ENCODE results near the gene KPNA1.
"Not testable (repeated sequence)": the region's sequence is repeated elsewhere in the genome, so short reads cannot be mapped to it uniquely, and the experiment has no call there.

KPNA1 gene

GRCh38 chr3:122481390-122481789 lies 33.3 kb downstream of the KPNA1 start:
- Mint-ChIP-seq H3K36me3 (ENCODE audit: low read depth) (peaks cover 40% of the 10 kb centered on the region), H3K4me3 (no peak overlapping the region), H3K27me3 (no peaks in the 10 kb centered on the region), H3K4me1 (ENCODE audit: low read depth) (peaks cover 58% of the 10 kb centered on the region), H3K27ac (peak overlapping the region; percentile 50), H3K9me3 (no peaks in the 10 kb centered on the region)
- DNase-seq, result no peak

GRCh38 chr3:122476532-122476931 lies 38.2 kb downstream of the KPNA1 start:
- H3K27me3 Mint-ChIP-seq, result no peaks in the 10 kb centered on the region
- H3K4me1 Mint-ChIP-seq (ENCODE audit: low read depth), result peaks cover 68% of the 10 kb centered on the region
- no peak for DNase-seq
- no peak overlapping the region for H3K27ac Mint-ChIP-seq
- no peak overlapping the region for H3K4me3 Mint-ChIP-seq
- H3K36me3 Mint-ChIP-seq (ENCODE audit: low read depth), result peaks cover 40% of the 10 kb centered on the region
- no peaks in the 10 kb centered on the region for H3K9me3 Mint-ChIP-seq

DNA sequence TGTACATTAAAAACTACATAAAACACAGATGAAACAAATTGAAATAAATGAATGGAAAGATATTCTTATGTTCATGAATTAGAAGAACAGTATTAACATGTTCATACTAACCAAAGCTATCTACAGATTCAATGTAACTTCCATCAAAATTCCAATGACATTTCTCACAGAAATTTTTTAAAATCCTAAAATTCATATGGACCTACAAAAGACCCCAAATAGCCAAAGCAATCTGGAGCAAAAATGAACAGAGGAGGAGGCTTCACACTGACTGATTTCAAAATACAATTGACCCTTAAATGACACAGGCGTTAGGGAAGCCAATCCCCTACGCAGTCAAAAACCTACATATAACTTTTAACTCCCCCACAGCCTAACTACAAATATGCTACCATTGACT lies 39.4 kb downstream of the KPNA1 start:
- no peak for DNase-seq
- H3K27me3 Mint-ChIP-seq, result no peaks in the 10 kb centered on the region
- H3K4me3 Mint-ChIP-seq, result no peak overlapping the region
- H3K27ac Mint-ChIP-seq, result no peak overlapping the region
- H3K36me3 Mint-ChIP-seq (ENCODE audit: low read depth), result peaks cover 35% of the 10 kb centered on the region
- no peaks in the 10 kb centered on the region for H3K9me3 Mint-ChIP-seq
- peaks cover 70% of the 10 kb centered on the region for H3K4me1 Mint-ChIP-seq (ENCODE audit: low read depth)

DNA sequence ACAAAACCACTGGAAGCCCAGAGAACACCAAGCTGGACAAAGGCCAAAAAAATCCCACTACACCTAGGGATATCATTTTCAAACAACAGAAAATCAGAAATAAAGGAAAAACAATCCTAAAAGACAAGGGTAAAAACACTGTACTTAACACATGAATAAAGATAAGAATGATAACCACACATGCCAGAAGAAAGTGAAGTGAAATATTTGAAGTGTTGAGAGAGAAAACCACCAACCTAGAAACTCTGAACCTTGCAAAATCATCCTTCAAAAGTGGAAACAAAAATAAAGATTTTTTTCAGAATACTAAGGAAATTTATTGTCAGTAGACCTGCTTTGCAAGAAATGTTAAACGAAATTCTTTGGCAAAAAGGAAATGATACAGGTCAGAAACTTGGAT lies 45.1 kb downstream of the KPNA1 start:
- Mint-ChIP-seq H3K27me3 (no peaks in the 10 kb centered on the region), H3K27ac (peak overlapping the region; percentile 4), H3K36me3 (ENCODE audit: low read depth) (peaks cover 37% of the 10 kb centered on the region), H3K9me3 (no peaks in the 10 kb centered on the region), H3K4me1 (ENCODE audit: low read depth) (peaks cover 67% of the 10 kb centered on the region), H3K4me3 (no peak overlapping the region)
- no peak for DNase-seq

DNA sequence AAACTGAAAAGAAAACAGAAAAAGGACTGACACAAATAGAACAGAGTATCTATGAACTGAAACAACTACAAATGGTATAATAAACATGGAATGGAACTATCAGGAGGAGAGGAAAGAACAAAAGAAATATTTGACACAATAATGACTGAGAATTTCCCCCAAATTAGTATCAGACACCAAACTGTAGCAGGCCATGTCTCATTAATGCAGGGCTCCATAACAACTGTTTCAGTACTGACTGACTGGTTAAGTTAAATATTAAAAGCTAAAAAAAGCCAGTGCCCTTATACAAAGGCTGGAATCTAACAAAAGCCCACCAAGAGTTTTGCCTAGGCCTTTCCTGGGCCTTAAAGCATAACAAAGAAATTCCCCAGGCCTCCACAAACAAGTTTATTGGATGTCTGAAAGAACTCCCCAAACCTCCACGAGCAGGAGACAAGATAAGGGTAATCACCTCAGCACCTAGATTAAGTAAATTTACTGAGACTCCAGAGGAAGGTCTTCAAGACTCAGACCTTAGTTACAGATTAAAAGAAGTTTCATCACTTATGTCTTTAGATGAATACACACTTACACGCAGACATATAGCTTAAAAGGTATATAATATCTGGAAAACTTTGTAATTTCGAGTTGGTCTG lies 45.7 kb downstream of the KPNA1 start:
- H3K4me3 Mint-ChIP-seq, result no peak overlapping the region
- H3K9me3 Mint-ChIP-seq, result no peaks in the 10 kb centered on the region
- H3K27ac Mint-ChIP-seq, result no peak overlapping the region
- peaks cover 62% of the 10 kb centered on the region for H3K4me1 Mint-ChIP-seq (ENCODE audit: low read depth)
- peaks cover 38% of the 10 kb centered on the region for H3K36me3 Mint-ChIP-seq (ENCODE audit: low read depth)
- no peaks in the 10 kb centered on the region for H3K27me3 Mint-ChIP-seq
- no peak for DNase-seq

- peaks cover 48% of the 10 kb centered on the region for H3K4me1 Mint-ChIP-seq (ENCODE audit: low read depth)
- H3K9me3 Mint-ChIP-seq, result no peaks in the 10 kb centered on the region
- DNase-seq, result no peak
- no peaks in the 10 kb centered on the region for H3K27me3 Mint-ChIP-seq
- H3K36me3 Mint-ChIP-seq (ENCODE audit: low read depth), result peaks cover 59% of the 10 kb centered on the region
- H3K27ac Mint-ChIP-seq, result no peak overlapping the region
- no peak overlapping the region for H3K4me3 Mint-ChIP-seq
These were observed 48.0 kb downstream of the KPNA1 start for GRCh38 chr3:122466701-122467240.

GRCh38 chr3:122464659-122465058 lies 50.1 kb downstream of the KPNA1 start:
- Mint-ChIP-seq H3K9me3 (no peaks in the 10 kb centered on the region), H3K27me3 (no peaks in the 10 kb centered on the region), H3K4me3 (no peak overlapping the region), H3K36me3 (ENCODE audit: low read depth) (peaks cover 77% of the 10 kb centered on the region), H3K27ac (no peak overlapping the region), H3K4me1 (ENCODE audit: low read depth) (peaks cover 35% of the 10 kb centered on the region)
- no peak for DNase-seq

DNA sequence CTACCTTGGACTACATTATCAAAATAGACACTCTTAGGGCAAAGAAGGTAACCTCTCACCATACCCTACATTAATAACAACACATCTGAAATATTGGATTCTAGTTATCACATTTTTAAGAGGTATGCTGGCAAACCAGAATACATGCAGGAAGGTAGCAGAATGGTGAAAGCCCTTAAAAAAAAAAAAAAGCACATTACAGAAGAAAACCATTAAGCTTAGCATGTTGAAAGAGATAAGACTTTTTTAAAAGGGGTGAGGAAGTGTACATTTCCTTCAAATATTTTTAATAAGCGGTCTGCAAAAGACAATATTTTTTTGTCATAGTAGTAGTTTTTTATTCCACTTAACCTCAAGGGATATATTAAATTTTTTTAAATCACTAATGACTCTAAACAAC lies 52.3 kb downstream of the KPNA1 start:
- Mint-ChIP-seq H3K4me3 (no peak overlapping the region), H3K4me1 (ENCODE audit: low read depth) (peaks cover 13% of the 10 kb centered on the region), H3K9me3 (no peaks in the 10 kb centered on the region), H3K27ac (no peak overlapping the region), H3K36me3 (ENCODE audit: low read depth) (peaks cover 89% of the 10 kb centered on the region), H3K27me3 (no peaks in the 10 kb centered on the region)
- DNase-seq, result no peak

- H3K9me3 Mint-ChIP-seq, result no peaks in the 10 kb centered on the region
- H3K36me3 Mint-ChIP-seq (ENCODE audit: low read depth), result peaks cover 89% of the 10 kb centered on the region
- no peak for DNase-seq
- H3K27me3 Mint-ChIP-seq, result no peaks in the 10 kb centered on the region
- peaks cover 12% of the 10 kb centered on the region for H3K4me1 Mint-ChIP-seq (ENCODE audit: low read depth)
- no peak overlapping the region for H3K4me3 Mint-ChIP-seq
- no peak overlapping the region for H3K27ac Mint-ChIP-seq
These were observed 52.9 kb downstream of the KPNA1 start for GRCh38 chr3:122461806-122462205.

DNA sequence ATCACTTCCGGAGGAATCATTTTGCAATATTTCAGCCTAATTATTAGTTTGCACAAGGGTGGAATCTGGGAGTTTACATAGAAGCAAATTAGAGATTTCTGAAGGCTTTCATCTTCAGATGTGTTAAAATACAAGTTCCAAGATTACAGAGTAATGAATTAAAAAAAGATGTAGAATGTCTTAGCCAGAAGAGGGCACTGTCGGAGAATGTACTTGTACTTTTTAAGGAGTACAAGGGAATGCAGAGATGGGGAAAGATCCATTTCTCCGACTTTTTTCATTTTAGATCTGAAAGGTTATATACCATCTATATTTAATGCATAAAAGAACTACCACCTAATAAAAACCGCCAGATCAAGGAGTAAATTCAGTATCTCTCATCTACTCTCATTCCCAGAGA lies 55.7 kb downstream of the KPNA1 start:
- DNase-seq, result no peak
- peaks cover 9% of the 10 kb centered on the region for H3K4me1 Mint-ChIP-seq (ENCODE audit: low read depth)
- H3K36me3 Mint-ChIP-seq (ENCODE audit: low read depth), result peaks cover 91% of the 10 kb centered on the region
- H3K27ac Mint-ChIP-seq, result no peak overlapping the region
- H3K4me3 Mint-ChIP-seq, result no peak overlapping the region
- no peaks in the 10 kb centered on the region for H3K27me3 Mint-ChIP-seq
- no peaks in the 10 kb centered on the region for H3K9me3 Mint-ChIP-seq

GRCh38 chr3:122457706-122458105 lies 57.0 kb downstream of the KPNA1 start:
- H3K27ac Mint-ChIP-seq, result no peak overlapping the region
- H3K36me3 Mint-ChIP-seq (ENCODE audit: low read depth), result peaks cover 89% of the 10 kb centered on the region
- H3K27me3 Mint-ChIP-seq, result no peaks in the 10 kb centered on the region
- no peak for DNase-seq
- H3K4me1 Mint-ChIP-seq (ENCODE audit: low read depth), result peaks cover 9% of the 10 kb centered on the region
- H3K9me3 Mint-ChIP-seq, result no peaks in the 10 kb centered on the region
- H3K4me3 Mint-ChIP-seq, result no peak overlapping the region

DNA sequence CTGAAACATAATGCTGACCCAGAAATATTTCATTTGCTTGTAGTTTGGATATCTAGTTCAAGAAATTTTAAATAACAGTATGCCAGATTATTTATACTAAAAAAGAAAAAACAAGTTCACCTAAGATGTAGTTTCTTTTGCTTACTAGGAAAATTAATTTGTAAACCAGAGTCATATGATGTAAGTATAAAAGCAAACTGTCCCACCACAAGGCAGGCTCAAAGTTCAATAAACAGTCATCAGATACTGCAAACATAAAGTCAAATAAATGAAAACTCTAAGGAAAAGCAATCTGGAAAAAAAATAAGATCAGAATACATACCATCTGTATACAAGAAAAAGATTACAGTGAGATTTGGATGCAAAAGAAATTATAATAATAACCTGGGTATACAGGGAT lies 58.7 kb downstream of the KPNA1 start:
- Mint-ChIP-seq H3K9me3 (no peaks in the 10 kb centered on the region), H3K4me3 (no peak overlapping the region), H3K27ac (peak overlapping the region; percentile 26), H3K4me1 (ENCODE audit: low read depth) (no peaks in the 10 kb centered on the region), H3K36me3 (ENCODE audit: low read depth) (peaks cover 86% of the 10 kb centered on the region), H3K27me3 (no peaks in the 10 kb centered on the region)
- DNase-seq, result no peak

DNA sequence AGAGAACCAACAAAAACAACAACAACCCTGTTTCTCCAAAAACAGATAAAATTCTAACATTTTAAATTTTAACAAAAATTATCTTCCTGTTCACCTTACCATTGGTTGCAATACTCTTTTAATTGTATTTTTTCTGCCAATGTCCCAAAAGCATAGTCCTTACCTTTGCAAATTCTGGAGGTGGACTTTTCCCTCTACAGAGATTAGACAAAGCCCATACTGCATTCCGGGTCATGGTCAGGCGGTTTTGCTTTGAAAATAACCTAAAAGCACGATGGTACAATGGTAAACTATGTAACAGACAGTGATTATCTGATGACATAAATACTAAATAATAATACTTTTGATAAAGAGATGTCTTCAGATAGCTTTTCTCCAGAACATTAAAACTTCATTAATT lies 63.4 kb downstream of the KPNA1 start:
- Mint-ChIP-seq H3K4me1 (ENCODE audit: low read depth) (peaks cover 4% of the 10 kb centered on the region), H3K27ac (peak overlapping the region; percentile 33), H3K36me3 (ENCODE audit: low read depth) (peaks cover 91% of the 10 kb centered on the region)

GRCh38 chr3:122448218-122448617 lies 66.5 kb downstream of the KPNA1 start:
- H3K4me1 Mint-ChIP-seq (ENCODE audit: low read depth); H3K9me3 Mint-ChIP-seq; DNase-seq; H3K27me3 Mint-ChIP-seq; H3K4me3 Mint-ChIP-seq; H3K27ac Mint-ChIP-seq: not testable (repeated sequence)
- peaks cover 94% of the 10 kb centered on the region for H3K36me3 Mint-ChIP-seq (ENCODE audit: low read depth)

More for the DNA sequence above, 63.4 kb downstream of the KPNA1 start:
- Mint-ChIP-seq H3K9me3 (no peaks in the 10 kb centered on the region), H3K27me3 (no peaks in the 10 kb centered on the region), H3K4me3 (no peak overlapping the region)
- DNase-seq, result no peak

DNA sequence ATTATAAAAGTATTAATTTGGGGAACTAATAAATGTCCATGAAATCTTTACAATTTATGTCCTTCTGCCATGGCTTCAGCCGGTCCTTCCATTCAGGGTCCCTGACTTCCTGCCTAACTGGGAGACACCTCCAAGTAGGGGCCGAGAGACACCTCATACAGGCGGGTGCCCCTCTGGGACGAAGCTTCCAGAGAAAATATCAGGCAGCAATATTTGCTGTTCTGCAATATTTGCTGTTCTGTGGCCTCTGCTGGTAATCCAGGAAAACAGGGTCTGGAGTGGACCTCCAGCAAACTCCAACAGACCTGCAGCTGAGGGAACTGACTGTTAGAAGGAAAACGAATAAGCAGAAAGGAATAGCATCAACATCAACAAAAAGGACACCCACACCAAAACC lies 70.2 kb downstream of the KPNA1 start:
- H3K4me3 Mint-ChIP-seq; H3K9me3 Mint-ChIP-seq; DNase-seq; H3K27ac Mint-ChIP-seq; H3K4me1 Mint-ChIP-seq (ENCODE audit: low read depth); H3K27me3 Mint-ChIP-seq: not testable (repeated sequence)
- H3K36me3 Mint-ChIP-seq (ENCODE audit: low read depth), result peaks cover 99% of the 10 kb centered on the region

Data from activated T-cell treated with anti-CD3 and anti-CD28 coated beads, Interleukin-2, amount 50 U/mL, for 24 hours (primary cell).